ENCODE measurements around the gene PKHD1.

DNA sequence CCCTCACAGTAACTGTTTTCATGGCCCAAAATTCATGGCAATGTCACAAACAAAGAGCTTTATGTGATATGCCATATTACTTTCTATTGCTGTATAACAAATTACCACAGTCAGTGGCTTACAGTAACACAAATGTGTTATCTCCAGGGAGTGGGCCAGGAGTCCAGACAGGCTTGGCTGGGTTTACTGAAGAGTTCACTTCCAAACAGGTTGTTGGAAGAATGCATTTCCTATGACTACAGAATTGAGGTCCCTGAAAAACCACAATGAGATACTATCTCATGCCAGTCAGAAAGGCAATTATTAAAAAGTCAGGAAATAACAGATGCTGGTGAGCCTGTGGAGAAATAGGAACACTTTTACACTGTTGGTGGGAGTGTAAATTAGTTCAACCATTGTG, 431.9 kb downstream of the PKHD1 start:
- TF ChIP-seq CTCF (conservative IDR thresholded peaks at IDR 0.05; ENCODE audit: low read depth, low read length): no peak
- TF ChIP-seq EZH2 (IDR thresholded peaks at IDR 0.05; ENCODE audit: low read length, unreplicated experiment): no peak
